ENCODE results near the gene HOXA10. TPM values are rescaled to one million over a fixed set of nuclear protein-coding genes. Genes with fewer than 3 reads are reported as not detected.

HOXA10 gene
- polyA plus RNA-seq, 3 donors, result 0.09 to 3.2 (median 0.33) TPM

- peaks cover 19 to 28% of the 10 kb centered on the region in 2 donors for H3K4me1 ChIP-seq (ENCODE audit: control insufficient read depth in 1 of 2, insufficient read depth in 2 of 2, low read length in 2 of 2)
- no peak overlapping the region for H2AFZ ChIP-seq (ENCODE audit: insufficient read depth, low read depth, low read length, poor library complexity, severe bottlenecking)
- no peak overlapping the region for H3K4me2 ChIP-seq (replicated peaks; ENCODE audit: extremely low read depth, low read length, poor library complexity, severe bottlenecking)
- H3K4me3 Mint-ChIP-seq, result peak overlapping the region in 1 of 2 donors; percentile 89
- peaks cover 85 to 95% (median 90%) of the 10 kb centered on the region in 3 donors for H3K27me3 Mint-ChIP-seq (ENCODE audit: low read depth in 3 of 3)
- no peak overlapping the region for H3K9ac ChIP-seq (ENCODE audit: insufficient read depth, low read length, poor library complexity, severe bottlenecking)
- no peaks in the 10 kb centered on the region for H3K36me3 ChIP-seq (replicated peaks in 1 of 2; ENCODE audit: control insufficient read depth in 1 of 2, insufficient read depth in 2 of 2, low read length in 2 of 2)
- H3K36me3 Mint-ChIP-seq, result peaks cover 0 to 14% of the 10 kb centered on the region in 2 donors
- no peak overlapping the region for H3K4me3 ChIP-seq (replicated peaks in 1 of 3; ENCODE audit: low read depth in 2 of 3, low read length in 3 of 3)
- no peak overlapping the region for H3K27ac Mint-ChIP-seq
- no peak for TF ChIP-seq CTCF (IDR thresholded peaks at IDR 0.05)
- H3K9me3 ChIP-seq (replicated peaks in 1 of 2; ENCODE audit: control insufficient read depth in 1 of 2, insufficient read depth in 1 of 2, low read length in 2 of 2), result peaks cover 11 to 22% of the 10 kb centered on the region in 2 donors
- intact Hi-C loops (cut with micrococcal nuclease), result no loop called here
- DNase-seq, result no peak
- H3K79me2 ChIP-seq (ENCODE audit: insufficient read depth, low read length), result no peaks in the 10 kb centered on the region
- no peak overlapping the region for H3K27ac ChIP-seq (ENCODE audit: low read depth in 1 of 2, low read length in 2 of 2)
- H4K20me1 ChIP-seq (ENCODE audit: insufficient read depth, low read length), result no peaks in the 10 kb centered on the region
- peaks cover 23% of the 10 kb centered on the region for H3K4me1 Mint-ChIP-seq
- H3K27me3 ChIP-seq (ENCODE audit: control insufficient read depth in 2 of 2, insufficient read depth in 2 of 2, low read length in 2 of 2), result peaks cover 46 to 98% of the 10 kb centered on the region in 2 donors
- WGBS (ENCODE audit: insufficient coverage), result 100% methylated on average over 4 of the region's 5 CpGs
- H3K9me3 Mint-ChIP-seq, result peaks cover 0 to 23% (median 8%) of the 10 kb centered on the region in 7 donors
Measured at GRCh38 chr7:27177795-27178320, 3.7 kb upstream of the HOXA10 start.

GRCh38 chr7:27176962-27177794, 3.1 kb upstream of the HOXA10 start:
- intact Hi-C loops (cut with micrococcal nuclease), result no loop called here
- peaks cover 26 to 35% of the 10 kb centered on the region in 2 donors for H3K4me1 ChIP-seq (ENCODE audit: control insufficient read depth in 1 of 2, insufficient read depth in 2 of 2, low read length in 2 of 2)
- no peak for DNase-seq
- H3K4me3 ChIP-seq (replicated peaks in 1 of 3; ENCODE audit: low read depth in 2 of 3, low read length in 3 of 3), result no peak overlapping the region
- H3K36me3 ChIP-seq (replicated peaks in 1 of 2; ENCODE audit: control insufficient read depth in 1 of 2, insufficient read depth in 2 of 2, low read length in 2 of 2), result no peaks in the 10 kb centered on the region
- H4K20me1 ChIP-seq (ENCODE audit: insufficient read depth, low read length), result no peaks in the 10 kb centered on the region
- Mint-ChIP-seq H3K4me1 (peaks cover 26% of the 10 kb centered on the region), H3K27ac (no peak overlapping the region), H3K27me3 (ENCODE audit: low read depth in 3 of 3) (peaks cover 83 to 95% (median 89%) of the 10 kb centered on the region in 3 donors), H3K9me3 (peaks cover 0 to 22% (median 5%) of the 10 kb centered on the region in 7 donors), H3K4me3 (peak overlapping the region in 1 of 2 donors; percentile 35), H3K36me3 (peaks cover 3 to 16% of the 10 kb centered on the region in 2 donors)
- no peak overlapping the region for H3K4me2 ChIP-seq (replicated peaks; ENCODE audit: extremely low read depth, low read length, poor library complexity, severe bottlenecking)
- H3K27me3 ChIP-seq (ENCODE audit: control insufficient read depth in 2 of 2, insufficient read depth in 2 of 2, low read length in 2 of 2), result peaks cover 46 to 98% of the 10 kb centered on the region in 2 donors
- H3K9ac ChIP-seq (ENCODE audit: insufficient read depth, low read length, poor library complexity, severe bottlenecking), result no peak overlapping the region
- no peak overlapping the region for H3K27ac ChIP-seq (ENCODE audit: low read depth in 1 of 2, low read length in 2 of 2)
- WGBS (ENCODE audit: insufficient coverage), result 90% methylated on average over 16 of the region's 22 CpGs
- no peaks in the 10 kb centered on the region for H3K79me2 ChIP-seq (ENCODE audit: insufficient read depth, low read length)
- H3K9me3 ChIP-seq (replicated peaks in 1 of 2; ENCODE audit: control insufficient read depth in 1 of 2, insufficient read depth in 1 of 2, low read length in 2 of 2), result peaks cover 14 to 20% of the 10 kb centered on the region in 2 donors
- H2AFZ ChIP-seq (ENCODE audit: insufficient read depth, low read depth, low read length, poor library complexity, severe bottlenecking), result no peak overlapping the region
- TF ChIP-seq CTCF (IDR thresholded peaks at IDR 0.05), result no peak

Measured in CD14-positive monocyte (primary cell).